Activated CD4-positive, alpha-beta T cell treated with anti-CD3 and anti-CD28 coated beads for 36 hours (primary cell): ENCODE measurements around the gene NAB1. TPM values are rescaled to one million over a fixed set of nuclear protein-coding genes. Genes with fewer than 3 reads are reported as not detected.

Source experiments
- ATAC-seq: fragments of 200-7000 bp; cut with Tn5 transposase; one replicate; pipeline ENCODE4 v1.10.0; 2021; ENCODE audit warnings: mild to moderate bottlenecking, moderate library complexity
- CTCF ChIA-PET: fragments of 350-600 bp; sonication (Branson Sonifier 250); formaldehyde crosslinking; loops from one replicate; lab custom pipeline; 2021; ENCODE audit warnings: antibody characterized with exemption; lab: Charles Lee
- POLR2A ChIA-PET: fragments of 350-600 bp; sonication (Branson Sonifier 250); formaldehyde crosslinking; loops from one replicate; lab custom pipeline; 2021; ENCODE audit warnings: antibody characterized with exemption, inconsistent platforms; lab: Charles Lee
- DNase-seq: peaks from one replicate; pipeline ENCODE4 v3.0.0-alpha.2; 2020
- H3K27ac Mint-ChIP-seq: one replicate; pipeline ENCODE4 v1.8.0; 2021; ENCODE audit warnings: mixed read lengths
- H3K27me3 Mint-ChIP-seq: one replicate; pipeline ENCODE4 v1.8.0; 2021; ENCODE audit warnings: mixed read lengths
- H3K36me3 Mint-ChIP-seq: one replicate; pipeline ENCODE4 v1.8.0; 2021; ENCODE audit warnings: low read depth, mixed read lengths
- H3K4me1 Mint-ChIP-seq: one replicate; pipeline ENCODE4 v1.8.0; 2021; ENCODE audit warnings: mixed read lengths
- H3K4me3 Mint-ChIP-seq: one replicate; pipeline ENCODE4 v1.8.0; 2021; ENCODE audit warnings: mild to moderate bottlenecking, moderate library complexity, mixed read lengths
- H3K9me3 Mint-ChIP-seq: one replicate; pipeline ENCODE4 v1.8.0; 2021; ENCODE audit warnings: low read depth, mixed read lengths
- intact Hi-C, 2 experiments: fragments of 100-400 bp; cut with DNase I in 1 of 2; cut with micrococcal nuclease in 1 of 2; formaldehyde crosslinking; loops; one replicate each; pipeline versions ENCODE4 v1.14.2 to v1.15.1; 2022 to 2024; cut with DNase I, micrococcal nuclease
- total RNA-seq, 2 experiments: library from RNA; stranded (reverse); gene quantifications; one replicate each; pipeline ENCODE4 v1.2.3, GENCODE V29; 2021

Gene NAB1
- total RNA-seq, 2 experiments from 2014 or later: 41.4 to 43.6 TPM

GRCh38 chr2:190618030-190618429 is 30.9 kb upstream of the NAB1 start:
- Mint-ChIP-seq H3K4me1 (no peaks in the 10 kb centered on the region), H3K27me3 (no peaks in the 10 kb centered on the region), H3K9me3 (peaks cover 5% of the 10 kb centered on the region), H3K36me3 (peaks cover 1% of the 10 kb centered on the region), H3K4me3 (no peak overlapping the region), H3K27ac (no peak overlapping the region)
- DNase-seq: no peak
- POLR2A ChIA-PET: interaction anchor here (1.0 kb wide), 1 partner anchor 48 kb away, joined by 5 read pairs; no protein-coding TSS in a partner anchor
- CTCF ChIA-PET: no interaction called here
- ATAC-seq: no peak
- intact Hi-C loops: no loop called here

DNA sequence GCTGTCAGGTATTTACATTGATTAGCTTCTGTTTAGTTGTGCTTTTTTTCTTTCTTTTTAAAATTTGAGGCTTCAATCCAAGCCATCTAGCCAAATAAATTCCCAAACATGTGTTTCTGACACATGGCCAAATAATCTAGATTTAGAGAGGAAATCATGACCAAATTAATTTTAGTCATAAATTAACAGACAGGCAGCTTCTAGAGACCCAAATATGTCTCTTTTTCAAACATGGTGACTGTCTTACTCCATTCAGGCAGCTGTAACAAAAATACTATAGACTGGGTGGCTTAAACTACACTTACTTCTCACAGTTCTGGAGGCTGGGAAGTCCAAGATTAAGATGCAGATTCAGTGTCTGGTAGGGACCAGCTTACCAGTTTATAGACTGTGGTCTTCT is 23.2 kb upstream of the NAB1 start:
- Mint-ChIP-seq H3K27me3 (peaks cover 5% of the 10 kb centered on the region), H3K27ac (no peak overlapping the region), H3K4me1 (peaks cover 16% of the 10 kb centered on the region), H3K4me3 (no peak overlapping the region), H3K36me3 (peaks cover 1% of the 10 kb centered on the region), H3K9me3 (peaks cover 3% of the 10 kb centered on the region)
- DNase-seq (no peak), ATAC-seq (no peak)
- CTCF ChIA-PET: interaction anchor here (1.0 to 1.6 kb wide), 3 partner anchors 9 to 228 kb away, joined by 3 to 5 read pairs (median 4); no protein-coding TSS in a partner anchor
- POLR2A ChIA-PET: no interaction called here
- intact Hi-C loops: no loop called here

DNA sequence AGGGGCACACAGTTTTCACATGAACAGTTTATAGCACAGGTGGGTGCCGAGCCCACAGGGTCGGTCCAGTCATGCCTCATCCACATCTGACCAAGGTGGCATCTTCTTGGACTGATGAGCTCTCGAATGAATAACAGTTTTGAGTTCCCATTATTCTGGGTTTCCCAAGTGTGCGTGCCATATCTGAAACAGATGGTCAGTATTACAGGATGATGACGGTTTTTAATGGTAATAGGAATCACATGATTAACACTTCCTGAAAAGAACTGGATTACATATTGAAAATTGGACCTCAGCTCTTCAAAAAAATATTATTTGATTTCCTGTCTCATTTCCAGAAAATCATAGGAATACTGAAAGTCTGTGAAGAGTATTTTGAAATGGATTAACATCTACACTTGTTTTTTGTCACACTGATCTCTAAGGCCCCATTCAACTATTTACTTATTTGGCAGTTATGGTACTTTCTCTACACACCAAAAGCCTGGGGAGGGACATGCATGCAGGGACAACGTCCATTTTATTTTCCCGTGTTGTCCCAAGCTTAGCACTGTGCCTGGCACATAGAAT is 22.2 kb upstream of the NAB1 start:
- peaks cover 5% of the 10 kb centered on the region for H3K27me3 Mint-ChIP-seq
- intact Hi-C loops: no loop called here
- H3K36me3 Mint-ChIP-seq: peaks cover 1% of the 10 kb centered on the region
- no peak overlapping the region for H3K4me3 Mint-ChIP-seq
- H3K27ac Mint-ChIP-seq: no peak overlapping the region
- peaks cover 3% of the 10 kb centered on the region for H3K9me3 Mint-ChIP-seq
- DNase-seq (no peak), ATAC-seq (no peak)
- peaks cover 16% of the 10 kb centered on the region for H3K4me1 Mint-ChIP-seq
- ChIA-PET POLR2A (interaction anchor here (0.6 kb wide), 1 partner anchor 371 kb away, joined by 4 read pairs; no protein-coding TSS in a partner anchor), CTCF (no interaction called here)

GRCh38 chr2:190627448-190628412 is 21.2 kb upstream of the NAB1 start:
- ATAC-seq (peak; percentile 85), DNase-seq (peak; percentile 38)
- Mint-ChIP-seq H3K4me1 (peaks cover 16% of the 10 kb centered on the region), H3K36me3 (peaks cover 1% of the 10 kb centered on the region), H3K9me3 (peaks cover 3% of the 10 kb centered on the region), H3K4me3 (peak overlapping the region; percentile 72), H3K27me3 (peaks cover 5% of the 10 kb centered on the region), H3K27ac (peak overlapping the region; percentile 56)
- ChIA-PET CTCF (no interaction called here), POLR2A (no interaction called here)
- intact Hi-C loops: no loop called here

DNA sequence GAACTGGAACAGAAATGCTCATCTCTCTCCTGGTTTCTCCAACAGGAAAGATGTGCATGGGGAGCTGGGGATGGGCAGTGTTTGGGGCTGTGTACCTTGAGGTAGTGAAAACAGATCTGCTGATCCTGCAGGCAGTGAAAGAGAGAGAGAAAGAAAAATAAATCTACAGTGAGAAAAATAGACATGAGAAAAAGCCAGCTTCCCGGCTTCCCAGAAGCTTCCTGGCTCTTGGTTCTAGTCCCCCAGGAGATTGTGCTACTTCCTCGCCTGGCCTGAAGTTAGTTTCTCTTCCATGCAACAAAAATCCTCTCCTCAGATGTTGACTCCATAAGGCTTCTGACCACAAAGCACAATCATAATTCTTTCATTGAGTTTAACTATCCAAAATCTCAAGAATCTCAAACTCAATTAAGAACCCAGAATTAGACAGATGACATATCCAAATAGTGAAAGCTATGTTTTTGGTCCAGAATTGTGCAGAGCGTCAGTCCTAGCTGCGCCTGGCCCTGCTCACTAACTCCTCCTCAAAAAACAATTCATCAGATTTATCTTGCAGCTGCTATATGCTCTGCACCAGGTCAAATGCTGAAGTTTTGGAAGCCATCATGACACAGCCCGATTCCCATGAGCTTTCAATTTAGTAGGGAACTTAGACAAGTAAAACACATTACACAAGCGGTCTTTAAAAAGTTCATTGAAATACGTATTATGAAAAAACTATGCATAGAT is 20.1 kb upstream of the NAB1 start:
- peaks cover 1% of the 10 kb centered on the region for H3K36me3 Mint-ChIP-seq
- intact Hi-C loops: no loop called here
- CTCF ChIA-PET: interaction anchor here (0.6 to 0.7 kb wide), 2 partner anchors 30 to 421 kb away, joined by 3 read pairs; no protein-coding TSS in a partner anchor
- H3K27ac Mint-ChIP-seq: no peak overlapping the region
- DNase-seq (no peak), ATAC-seq (no peak)
- H3K4me3 Mint-ChIP-seq: no peak overlapping the region
- H3K4me1 Mint-ChIP-seq: peaks cover 12% of the 10 kb centered on the region
- H3K27me3 Mint-ChIP-seq: peaks cover 5% of the 10 kb centered on the region
- H3K9me3 Mint-ChIP-seq: peaks cover 3% of the 10 kb centered on the region
- POLR2A ChIA-PET: no interaction called here

- intact Hi-C loops: no loop called here
- no peaks in the 10 kb centered on the region for H3K27me3 Mint-ChIP-seq
- no peak overlapping the region for H3K4me3 Mint-ChIP-seq
- peaks cover 11% of the 10 kb centered on the region for H3K4me1 Mint-ChIP-seq
- ChIA-PET CTCF (interaction anchor here (0.6 to 4.1 kb wide), 5 partner anchors 9 to 157 kb away, joined by 3 to 20 read pairs (median 5); no protein-coding TSS in a partner anchor), POLR2A (no interaction called here)
- DNase-seq (no peak), ATAC-seq (no peak)
- no peak overlapping the region for H3K27ac Mint-ChIP-seq
- H3K36me3 Mint-ChIP-seq: no peaks in the 10 kb centered on the region
- no peaks in the 10 kb centered on the region for H3K9me3 Mint-ChIP-seq
These were observed 14.5 kb upstream of the NAB1 start for GRCh38 chr2:190634381-190634780.

- CTCF ChIA-PET: interaction anchor here (0.7 to 4.1 kb wide), 9 partner anchors 8 to 555 kb away, joined by 3 to 20 read pairs (median 4); no protein-coding TSS in a partner anchor
- intact Hi-C loops: loop anchor here in 1 of 2 experiments (2.0 kb wide), 1 partner anchor 167 kb away; no protein-coding TSS in a partner anchor
- POLR2A ChIA-PET: no interaction called here
- H3K27ac Mint-ChIP-seq: no peak overlapping the region
- H3K27me3 Mint-ChIP-seq: no peaks in the 10 kb centered on the region
- H3K4me3 Mint-ChIP-seq: no peak overlapping the region
- no peaks in the 10 kb centered on the region for H3K36me3 Mint-ChIP-seq
- ATAC-seq: peak; percentile 64
- no peaks in the 10 kb centered on the region for H3K9me3 Mint-ChIP-seq
- DNase-seq: peak; percentile 44
- peaks cover 11% of the 10 kb centered on the region for H3K4me1 Mint-ChIP-seq
These were observed 13.1 kb upstream of the NAB1 start for GRCh38 chr2:190635781-190636180.

DNA sequence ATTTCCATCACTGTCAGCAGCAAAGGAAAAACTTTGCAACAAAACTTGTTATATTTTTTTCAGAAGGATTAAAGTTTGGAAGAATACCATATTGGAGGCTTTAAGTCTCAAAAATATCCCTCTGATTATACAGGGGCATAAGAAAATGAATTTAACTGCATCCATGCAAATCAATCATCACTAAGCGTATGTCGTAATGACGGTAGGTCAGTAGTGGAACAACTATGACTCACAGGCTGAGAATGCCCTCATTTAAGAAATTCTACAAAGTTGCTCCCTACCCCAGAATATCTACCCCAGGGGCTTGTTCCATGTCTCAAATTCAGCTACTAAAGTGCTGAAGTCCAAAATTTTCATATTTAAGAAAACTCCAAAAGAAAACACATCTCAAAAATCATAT is 12.5 kb upstream of the NAB1 start:
- Mint-ChIP-seq H3K9me3 (no peaks in the 10 kb centered on the region), H3K4me3 (no peak overlapping the region), H3K4me1 (peaks cover 11% of the 10 kb centered on the region), H3K36me3 (no peaks in the 10 kb centered on the region), H3K27me3 (no peaks in the 10 kb centered on the region), H3K27ac (no peak overlapping the region)
- CTCF ChIA-PET: interaction anchor here (0.7 to 4.1 kb wide), 9 partner anchors 8 to 555 kb away, joined by 3 to 20 read pairs (median 4); no protein-coding TSS in a partner anchor
- DNase-seq (no peak), ATAC-seq (no peak)
- POLR2A ChIA-PET: no interaction called here
- intact Hi-C loops: loop anchor here in 1 of 2 experiments (2.0 kb wide), 1 partner anchor 166 kb away; no protein-coding TSS in a partner anchor

DNA sequence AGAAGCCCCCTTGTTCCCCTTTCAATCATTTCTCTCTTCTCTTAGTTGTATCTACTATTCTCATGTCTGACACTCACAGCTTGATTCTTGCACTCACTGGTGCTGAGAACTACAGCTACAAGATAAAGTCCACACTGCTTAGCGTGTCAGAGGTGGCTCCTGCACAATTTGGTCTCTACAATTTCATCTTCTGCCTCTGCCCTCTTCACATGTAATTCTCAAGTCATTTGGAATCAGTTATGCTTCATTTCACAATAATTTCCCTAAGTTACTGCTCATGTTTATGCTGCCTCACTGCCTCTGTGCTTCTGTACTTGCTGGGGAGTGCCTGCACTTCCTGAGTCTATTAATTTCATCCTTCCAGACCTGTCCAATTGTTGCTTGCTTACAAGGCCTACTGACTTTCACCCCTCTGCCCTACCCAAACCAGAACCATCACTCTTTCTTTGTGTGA is 11.6 kb upstream of the NAB1 start:
- DNase-seq (no peak), ATAC-seq (peak; percentile 26)
- ChIA-PET POLR2A (no interaction called here), CTCF (interaction anchor here (1.0 to 4.1 kb wide), 2 partner anchors 9 to 43 kb away, joined by 4 to 20 read pairs; no protein-coding TSS in a partner anchor)
- no peaks in the 10 kb centered on the region for H3K36me3 Mint-ChIP-seq
- no peak overlapping the region for H3K4me3 Mint-ChIP-seq
- H3K27ac Mint-ChIP-seq: no peak overlapping the region
- peaks cover 11% of the 10 kb centered on the region for H3K4me1 Mint-ChIP-seq
- H3K27me3 Mint-ChIP-seq: no peaks in the 10 kb centered on the region
- no peaks in the 10 kb centered on the region for H3K9me3 Mint-ChIP-seq
- intact Hi-C loops: loop anchor here in 1 of 2 experiments (2.0 kb wide), 1 partner anchor 165 kb away; no protein-coding TSS in a partner anchor

DNA sequence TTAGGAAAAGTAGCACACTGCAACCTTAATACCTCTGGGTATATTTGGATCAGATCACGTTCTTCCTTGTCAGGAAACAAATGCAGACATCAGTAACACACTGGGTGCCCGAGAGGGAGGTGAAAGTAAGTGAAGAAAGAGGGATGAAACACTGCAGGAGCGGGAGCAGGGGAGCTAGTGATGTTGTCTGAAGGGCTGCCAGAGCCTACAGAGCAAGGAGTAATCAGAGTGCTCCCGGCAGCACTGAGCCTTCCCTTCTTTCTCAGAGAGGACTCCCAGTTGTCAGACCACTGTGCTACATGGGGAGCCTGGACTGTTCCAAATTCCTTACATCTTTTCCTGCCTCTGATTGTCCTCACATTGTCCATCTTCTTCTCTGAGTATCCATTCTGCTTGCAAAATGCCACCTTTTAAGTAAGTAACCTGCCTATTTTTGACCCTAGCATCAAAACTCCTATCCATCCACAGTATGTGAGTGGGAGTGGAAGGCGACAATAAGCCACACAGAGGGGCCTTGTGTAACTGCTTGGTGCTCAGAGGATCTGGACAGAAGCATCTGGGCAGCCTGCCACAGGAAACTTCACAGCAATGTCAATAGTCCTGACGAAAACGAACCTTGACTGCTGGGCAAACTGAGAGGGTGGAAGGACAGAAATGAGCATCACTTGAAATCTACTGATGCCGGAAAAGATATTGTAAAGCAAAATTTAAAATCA is 10.8 kb upstream of the NAB1 start:
- ATAC-seq (no peak), DNase-seq (no peak)
- no peaks in the 10 kb centered on the region for H3K27me3 Mint-ChIP-seq
- intact Hi-C loops: loop anchor here in 1 of 2 experiments (2.0 kb wide), 1 partner anchor 165 kb away; no protein-coding TSS in a partner anchor
- H3K9me3 Mint-ChIP-seq: no peaks in the 10 kb centered on the region
- POLR2A ChIA-PET: no interaction called here
- no peaks in the 10 kb centered on the region for H3K36me3 Mint-ChIP-seq
- no peak overlapping the region for H3K4me3 Mint-ChIP-seq
- H3K27ac Mint-ChIP-seq: no peak overlapping the region
- H3K4me1 Mint-ChIP-seq: peaks cover 11% of the 10 kb centered on the region
- CTCF ChIA-PET: interaction anchor here (4.1 kb wide), 1 partner anchor 42 kb away, joined by 20 read pairs; no protein-coding TSS in a partner anchor
